Aorta (tissue), 5 donors: Measurements from ENCODE around the gene OR2C1. TPM values are rescaled to one million over a fixed set of nuclear protein-coding genes. Genes with fewer than 3 reads are reported as not detected.

Source experiments
- ATAC-seq: fragments of 200-7000 bp; cut with Tn5 transposase; one replicate; pipeline ENCODE4 v1.9.1; 2022; ENCODE audit warnings: moderate library complexity; ENCODE audit not compliant: low FRiP score
- DNase-seq, 2 donors: peaks; one replicate each; pipeline ENCODE4 v3.0.0-alpha.2; 2020
- H3K27ac ChIP-seq, 2 donors: one replicate each; pipeline ENCODE4 v1.5.1; 2013; ENCODE audit warnings: low read length in 2 of 2, mild to moderate bottlenecking in 2 of 2, moderate library complexity in 2 of 2, control low read depth in 1 of 2, inconsistent platforms in 1 of 2, low read depth in 1 of 2
- H3K27me3 ChIP-seq, 2 donors: one replicate each; pipeline ENCODE4 v1.6.1; 2013; ENCODE audit warnings: control low read depth in 1 of 2, low read length in 1 of 2, mild to moderate bottlenecking in 1 of 2, moderate library complexity in 1 of 2; ENCODE audit not compliant: insufficient read depth in 2 of 2, control insufficient read depth in 1 of 2
- H3K36me3 ChIP-seq, 2 donors: one replicate each; pipeline ENCODE4 v1.6.1; 2013; ENCODE audit warnings: control low read depth in 1 of 2, low read length in 1 of 2, mild to moderate bottlenecking in 1 of 2; ENCODE audit not compliant: insufficient read depth in 2 of 2, control insufficient read depth in 1 of 2
- H3K4me1 ChIP-seq, 2 donors: one replicate each; pipeline ENCODE4 v1.6.1; 2013; ENCODE audit warnings: low read length in 2 of 2, control low read depth in 1 of 2, mild to moderate bottlenecking in 1 of 2, moderate library complexity in 1 of 2; ENCODE audit not compliant: insufficient read depth in 2 of 2, control insufficient read depth in 1 of 2
- H3K4me3 ChIP-seq, 2 donors: one replicate each; pipeline ENCODE4 v1.5.1; 2013; ENCODE audit warnings: low read length in 2 of 2, control low read depth in 1 of 2, mild to moderate bottlenecking in 1 of 2
- H3K9me3 ChIP-seq: one replicate; pipeline ENCODE4 v1.6.1; 2013; ENCODE audit warnings: mild to moderate bottlenecking, low read length; ENCODE audit not compliant: control insufficient read depth
- WGBS, 2 donors: extraction: QIAGEN DNeasy Blood & Tissue Kit; methylation state at CpG; one replicate each; pipeline ENCODE4 v1.1.7; 2013; 5-methylcytosine and 5-hydroxymethylcytosine counted together
- intact Hi-C, 2 donors: fragments of 100-400 bp; cut with DNase I; formaldehyde crosslinking; loops; one replicate each; pipeline versions ENCODE4 v1.14.2 to v1.15.0; 2022
- polyA plus RNA-seq, 2 donors: library from polyadenylated mRNA; stranded (reverse); fragments of 200-250 nt; gene quantifications; one replicate each; pipeline ENCODE4 v1.2.3, GENCODE V29; 2013
- total RNA-seq, 2 donors: library from RNA; stranded (reverse); fragmentation: NEBNext Ultra II Directional; extraction: Animal tissue kit (Norgen Biotek cat#: 25700); gene quantifications; one replicate each; pipeline ENCODE4 v1.2.1, GENCODE V29; 2021
- donor health status: healthy with polysubstance abuse.
- donor health status: Bipolar disorder and iron deficiency.
- donor health status: DM: no; HTN: no; CAD: no.
- donor health status: DM: no; HTN: no; CAD: no.
- donor health status: DM: yes; HTN: yes; CAD: no.

The OR2C1 gene
- total and polyA plus RNA-seq, 4 donors, result not detected

DNA sequence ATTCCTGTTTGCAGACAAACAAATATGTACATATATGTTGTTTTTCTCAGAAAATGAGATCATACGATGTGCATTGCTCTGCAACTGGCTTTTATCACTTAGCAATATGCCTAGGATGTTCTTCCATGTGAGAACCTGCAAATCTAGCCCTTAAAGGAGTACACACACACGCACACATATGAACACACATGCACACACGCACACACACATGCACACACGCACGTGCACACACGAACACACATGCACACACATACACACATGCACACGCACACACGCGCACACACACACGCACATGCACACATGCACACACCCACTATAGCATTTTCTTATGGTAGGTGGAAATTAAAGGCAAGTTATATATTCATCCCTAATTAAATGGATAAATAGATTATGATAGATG lies 8.1 kb upstream of the OR2C1 start:
- WGBS, 2 donors, result 74 to 79% methylated on average over 10 of the region's 10 CpGs
- no peaks in the 10 kb centered on the region for H3K36me3 ChIP-seq
- H3K9me3 ChIP-seq, result no peaks in the 10 kb centered on the region
- H3K4me1 ChIP-seq, result no peaks in the 10 kb centered on the region
- no peak for DNase-seq
- H3K4me3 ChIP-seq, result no peak overlapping the region
- no peaks in the 10 kb centered on the region for H3K27me3 ChIP-seq
- ATAC-seq, result no peak
- no peak overlapping the region for H3K27ac ChIP-seq
- intact Hi-C loops, result no loop called here

DNA sequence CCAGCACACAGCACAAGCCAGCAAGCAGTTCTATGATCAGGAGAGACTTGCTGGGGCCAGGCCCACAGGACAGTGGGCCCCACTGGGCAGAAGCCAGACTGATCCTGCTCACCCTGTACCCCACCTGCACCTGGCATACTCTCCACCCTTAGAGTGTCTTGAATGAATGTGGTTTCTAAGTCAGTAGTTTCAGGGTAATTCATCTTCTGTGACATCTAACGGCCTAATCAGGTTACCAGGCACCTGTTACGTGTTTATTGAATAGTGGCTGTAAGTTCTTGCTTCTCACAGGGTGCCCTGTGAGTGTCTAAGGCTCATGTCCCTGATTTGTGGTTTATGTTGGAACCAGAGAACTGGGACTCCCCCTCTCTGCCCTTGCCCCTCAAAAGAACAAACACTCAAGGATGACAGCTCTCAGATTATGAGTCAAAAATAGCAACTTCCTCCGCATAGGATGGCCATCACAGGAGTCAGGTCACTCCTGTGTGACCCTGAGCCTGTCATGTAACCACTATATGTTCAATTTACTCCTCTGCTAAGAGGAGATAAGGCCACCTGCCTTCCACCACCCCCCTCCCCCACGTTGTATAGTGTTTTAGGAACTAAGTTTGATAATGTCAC lies 7.0 kb upstream of the OR2C1 start:
- intact Hi-C loops, result no loop called here

DNA sequence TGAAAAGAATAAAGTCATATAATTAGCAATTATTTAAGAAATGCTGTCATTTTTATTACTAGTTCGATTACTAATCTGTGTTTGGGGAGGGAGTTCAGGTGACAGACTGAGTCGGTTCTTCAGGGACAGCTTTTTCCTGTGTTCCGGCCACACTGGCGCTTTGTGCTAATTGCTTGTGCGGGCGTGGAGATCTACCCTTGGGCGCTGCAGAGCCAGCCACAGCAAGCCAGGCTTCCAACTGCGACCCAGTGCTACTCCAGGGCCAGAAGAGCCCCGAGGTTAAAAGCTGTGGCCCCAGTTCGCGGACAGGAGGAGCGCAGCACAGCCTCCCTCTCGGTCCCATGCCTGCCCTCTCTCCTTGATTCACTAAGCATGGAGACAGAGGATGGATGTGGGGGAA lies 6.5 kb upstream of the OR2C1 start:
- no peak for ATAC-seq
- no peak overlapping the region for H3K27ac ChIP-seq
- no peak overlapping the region for H3K4me3 ChIP-seq
- H3K36me3 ChIP-seq, result no peaks in the 10 kb centered on the region
- 61 to 64% methylated on average over 13 of the region's 13 CpGs for WGBS, 2 donors
- H3K4me1 ChIP-seq, result no peaks in the 10 kb centered on the region
- intact Hi-C loops, result no loop called here
- H3K9me3 ChIP-seq, result no peaks in the 10 kb centered on the region
- H3K27me3 ChIP-seq, result no peaks in the 10 kb centered on the region
- DNase-seq, result no peak

More for the DNA sequence above, 7.0 kb upstream of the OR2C1 start:
- no peak for ATAC-seq
- Histone ChIP-seq H3K9me3 (no peaks in the 10 kb centered on the region), H3K36me3 (no peaks in the 10 kb centered on the region), H3K4me3 (no peak overlapping the region), H3K27ac (no peak overlapping the region), H3K27me3 (no peaks in the 10 kb centered on the region), H3K4me1 (no peaks in the 10 kb centered on the region)
- WGBS, 2 donors, result 43 to 53% methylated on average over 4 of the region's 4 CpGs
- no peak for DNase-seq

DNA sequence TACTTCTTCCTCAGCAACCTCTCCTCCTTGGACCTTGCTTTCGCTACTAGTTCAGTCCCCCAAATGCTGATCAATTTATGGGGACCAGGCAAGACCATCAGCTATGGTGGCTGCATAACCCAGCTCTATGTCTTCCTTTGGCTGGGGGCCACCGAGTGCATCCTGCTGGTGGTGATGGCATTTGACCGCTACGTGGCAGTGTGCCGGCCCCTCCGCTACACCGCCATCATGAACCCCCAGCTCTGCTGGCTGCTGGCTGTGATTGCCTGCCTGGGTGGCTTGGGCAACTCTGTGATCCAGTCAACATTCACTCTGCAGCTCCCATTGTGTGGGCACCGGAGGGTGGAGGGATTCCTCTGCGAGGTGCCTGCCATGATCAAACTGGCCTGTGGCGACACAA lies 429 bp downstream of the OR2C1 start:
- ATAC-seq (no peak), DNase-seq (no peak)
- Histone ChIP-seq H3K9me3 (peaks cover 1% of the 10 kb centered on the region), H3K27ac (no peak overlapping the region), H3K36me3 (no peaks in the 10 kb centered on the region), H3K4me1 (no peaks in the 10 kb centered on the region), H3K4me3 (no peak overlapping the region), H3K27me3 (no peaks in the 10 kb centered on the region)
- intact Hi-C loops, result no loop called here
- 80 to 81% methylated on average over 10 of the region's 10 CpGs for WGBS, 2 donors

DNA sequence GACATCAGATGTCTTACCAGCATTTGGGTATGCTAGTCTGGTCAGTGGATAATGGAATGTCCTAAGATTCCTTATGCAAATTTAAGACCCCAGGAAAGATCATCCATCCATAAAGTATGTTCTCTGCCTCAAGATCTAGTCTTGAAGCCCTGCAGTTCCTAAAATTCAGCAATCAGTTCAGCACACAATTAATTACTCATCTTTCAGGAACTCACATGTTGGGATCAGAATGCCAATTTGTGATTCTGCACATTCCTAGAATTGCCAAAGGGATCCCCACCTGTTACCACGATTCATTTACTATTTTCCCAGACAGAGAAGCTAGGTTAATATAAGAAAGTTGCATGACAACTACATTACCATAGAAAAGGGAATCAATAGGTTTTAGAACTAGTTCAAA lies 3.2 kb downstream of the OR2C1 start:
- Histone ChIP-seq H3K27ac (no peak overlapping the region), H3K4me3 (no peak overlapping the region), H3K4me1 (no peaks in the 10 kb centered on the region), H3K27me3 (no peaks in the 10 kb centered on the region), H3K9me3 (peaks cover 1% of the 10 kb centered on the region), H3K36me3 (no peaks in the 10 kb centered on the region)
- ATAC-seq, result no peak
- no peak for DNase-seq
- WGBS, 2 donors, result 14 to 35% methylated on average over 1 of the region's 1 CpG
- intact Hi-C loops, result no loop called here

DNA sequence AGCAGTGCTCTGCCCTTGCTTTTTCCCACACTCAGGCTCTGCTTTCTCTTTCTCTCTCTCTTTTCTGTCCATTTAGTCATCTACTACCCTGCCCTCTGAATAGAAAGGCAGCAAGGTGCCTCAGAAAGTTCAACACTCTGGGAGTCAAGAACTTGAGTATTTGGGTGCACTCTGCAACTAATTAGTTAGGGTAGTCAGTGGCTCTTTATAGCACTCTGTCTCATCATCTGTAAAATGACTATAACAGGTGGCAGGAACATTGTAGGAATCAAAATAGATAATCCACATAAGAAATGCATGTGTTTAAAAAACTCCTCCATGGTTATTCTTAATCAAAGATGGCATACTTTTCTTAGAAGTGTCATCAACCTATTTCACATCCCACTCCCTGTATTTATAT lies 7.2 kb downstream of the OR2C1 start:
- DNase-seq (no peak), ATAC-seq (no peak)
- intact Hi-C loops, result no loop called here
- H3K36me3 ChIP-seq, result no peaks in the 10 kb centered on the region
- no peaks in the 10 kb centered on the region for H3K4me1 ChIP-seq
- peaks cover 3% of the 10 kb centered on the region for H3K9me3 ChIP-seq
- no peaks in the 10 kb centered on the region for H3K27me3 ChIP-seq
- no peak overlapping the region for H3K27ac ChIP-seq
- no peak overlapping the region for H3K4me3 ChIP-seq

DNA sequence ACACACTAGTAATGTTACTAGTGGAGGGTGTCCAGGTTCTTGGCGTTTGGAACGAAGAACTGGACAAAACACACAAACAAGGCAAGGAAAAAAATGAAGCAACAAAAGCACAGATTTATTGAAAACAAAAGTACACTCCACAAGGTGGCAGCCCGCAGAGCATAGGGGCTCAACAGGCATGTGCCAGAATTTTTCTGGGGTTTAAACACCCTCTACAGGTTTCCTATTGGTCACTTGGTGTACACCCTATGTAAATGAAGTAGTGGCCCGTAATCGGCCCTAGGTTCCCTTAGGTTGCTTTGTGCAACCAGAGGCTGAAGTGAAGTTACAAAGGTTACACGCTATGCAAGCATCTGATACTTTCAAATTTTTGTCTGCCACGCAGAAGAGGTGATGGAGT lies 8.1 kb downstream of the OR2C1 start:
- 90 to 91% methylated on average over 7 of the region's 7 CpGs for WGBS, 2 donors
- no peaks in the 10 kb centered on the region for H3K27me3 ChIP-seq
- H3K4me1 ChIP-seq, result no peaks in the 10 kb centered on the region
- H3K27ac ChIP-seq, result no peak overlapping the region
- H3K9me3 ChIP-seq, result peaks cover 3% of the 10 kb centered on the region
- ATAC-seq (no peak), DNase-seq (no peak)
- H3K36me3 ChIP-seq, result no peaks in the 10 kb centered on the region
- no peak overlapping the region for H3K4me3 ChIP-seq
- intact Hi-C loops, result no loop called here

DNA sequence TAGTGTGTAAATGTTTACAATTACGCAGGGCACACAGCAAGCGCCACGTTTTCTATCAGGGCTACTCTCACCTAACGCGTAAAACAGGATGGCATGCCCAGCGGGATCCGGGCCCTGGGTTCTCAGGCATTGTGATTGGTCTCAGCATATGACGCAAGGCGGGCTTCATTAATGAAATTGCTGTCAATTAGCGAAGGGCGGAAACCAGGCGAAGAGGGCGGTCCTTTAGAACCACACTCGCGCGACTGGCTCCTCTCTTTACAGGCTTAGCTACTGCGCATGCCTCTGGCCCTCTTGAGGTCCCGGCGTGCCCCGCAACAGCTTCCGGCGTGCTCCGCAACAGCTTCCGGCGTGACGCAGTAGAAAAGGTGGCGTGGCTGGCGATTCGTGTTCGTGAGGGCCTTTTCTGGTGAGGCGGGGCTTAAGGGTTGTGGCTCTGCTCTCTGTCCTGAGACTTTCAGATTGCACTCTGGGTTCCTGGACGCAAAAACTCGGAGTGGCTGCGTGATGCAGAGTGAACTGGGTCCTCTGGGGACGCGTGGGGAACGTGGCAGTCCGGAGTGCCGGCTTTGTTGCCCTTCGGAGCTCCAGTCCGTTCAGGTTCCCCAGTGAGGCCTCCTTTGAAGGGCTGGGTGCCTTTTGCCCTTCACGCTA lies 9.2 kb downstream of the OR2C1 start:
- Histone ChIP-seq H3K9me3 (peaks cover 4% of the 10 kb centered on the region), H3K4me3 (peak overlapping the region in 1 of 2 donors; percentile 34), H3K27ac (peak overlapping the region in 1 of 2 donors; percentile 7), H3K4me1 (no peaks in the 10 kb centered on the region), H3K27me3 (no peaks in the 10 kb centered on the region), H3K36me3 (no peaks in the 10 kb centered on the region)
- 8 to 13% methylated on average over 42 of the region's 42 CpGs for WGBS, 2 donors
- peak; percentile 96 for ATAC-seq
- peak; percentile 91 to 93 for DNase-seq
- intact Hi-C loops, result no loop called here

DNA sequence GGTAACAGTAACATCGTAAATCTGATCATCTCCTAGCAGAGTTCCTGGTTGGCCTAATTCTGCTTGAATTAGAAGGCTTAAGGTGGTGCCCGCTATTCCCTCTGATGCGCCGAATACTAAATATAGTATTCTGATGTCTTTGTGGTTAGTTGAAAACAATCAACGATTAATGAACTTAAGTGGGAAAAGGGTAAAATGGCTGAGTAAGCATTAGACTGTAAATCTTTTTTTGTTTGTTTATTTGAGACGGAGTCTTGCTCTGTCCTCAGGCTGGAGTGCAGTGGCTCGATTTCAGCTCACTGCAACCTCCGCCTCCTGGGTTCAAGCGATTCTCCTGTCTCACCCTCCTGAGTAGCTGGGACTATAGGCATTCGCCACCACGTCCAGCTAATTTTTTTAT lies 13.4 kb downstream of the OR2C1 start:
- intact Hi-C loops, result no loop called here
- Histone ChIP-seq H3K4me1 (no peaks in the 10 kb centered on the region), H3K27me3 (no peaks in the 10 kb centered on the region), H3K4me3 (no peak overlapping the region), H3K9me3 (peaks cover 6% of the 10 kb centered on the region), H3K36me3 (no peaks in the 10 kb centered on the region), H3K27ac (no peak overlapping the region)
- no peak for DNase-seq
- 89 to 91% methylated on average over 11 of the region's 11 CpGs for WGBS, 2 donors
- no peak for ATAC-seq
